ENCODE data around the gene RABL3. TPM values are rescaled to one million over a fixed set of nuclear protein-coding genes. Genes with fewer than 3 reads are reported as not detected.
"Not testable (repeated sequence)": the region's sequence is repeated elsewhere in the genome, so short reads cannot be mapped to it uniquely, and the experiment has no call there.

The RABL3 gene
- total RNA-seq, 4 donors from 2014 or later = 9.3 to 14.8 (median 12.6) TPM

DNA sequence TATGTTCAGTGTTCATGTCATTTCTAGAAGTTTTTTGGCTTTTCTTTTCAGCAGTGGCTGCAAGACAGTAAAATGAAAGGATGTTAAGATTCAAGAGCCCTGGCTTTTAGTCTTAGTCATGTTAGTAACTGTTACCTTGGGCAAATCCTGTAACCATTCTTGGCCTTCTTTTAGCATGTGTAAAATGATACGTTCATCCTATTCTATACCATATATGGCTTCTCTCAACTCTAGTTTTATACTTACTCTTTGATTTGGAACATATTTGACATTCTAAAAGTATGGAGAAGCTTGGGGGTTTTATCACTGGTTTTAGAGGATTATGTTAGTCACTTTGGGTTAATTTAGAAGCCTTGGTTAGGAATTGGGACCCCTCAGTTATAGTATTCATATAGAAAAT, 20.3 kb upstream of the RABL3 start:
- Histone ChIP-seq H3K4me3 (no peak overlapping the region), H3K27ac (no peak overlapping the region), H3K27me3 (no peaks in the 10 kb centered on the region), H3K4me1 (peaks cover 3% of the 10 kb centered on the region), H3K9me3 (no peaks in the 10 kb centered on the region), H3K36me3 (no peaks in the 10 kb centered on the region)
- 88% methylated on average over 1 of the region's 1 CpG for WGBS
- no peak for TF ChIP-seq POLR2A (IDR thresholded peaks at IDR 0.05)
- no peak for TF ChIP-seq POLR2AphosphoS5 (IDR thresholded peaks at IDR 0.05)
- TF ChIP-seq, protein P1, sequence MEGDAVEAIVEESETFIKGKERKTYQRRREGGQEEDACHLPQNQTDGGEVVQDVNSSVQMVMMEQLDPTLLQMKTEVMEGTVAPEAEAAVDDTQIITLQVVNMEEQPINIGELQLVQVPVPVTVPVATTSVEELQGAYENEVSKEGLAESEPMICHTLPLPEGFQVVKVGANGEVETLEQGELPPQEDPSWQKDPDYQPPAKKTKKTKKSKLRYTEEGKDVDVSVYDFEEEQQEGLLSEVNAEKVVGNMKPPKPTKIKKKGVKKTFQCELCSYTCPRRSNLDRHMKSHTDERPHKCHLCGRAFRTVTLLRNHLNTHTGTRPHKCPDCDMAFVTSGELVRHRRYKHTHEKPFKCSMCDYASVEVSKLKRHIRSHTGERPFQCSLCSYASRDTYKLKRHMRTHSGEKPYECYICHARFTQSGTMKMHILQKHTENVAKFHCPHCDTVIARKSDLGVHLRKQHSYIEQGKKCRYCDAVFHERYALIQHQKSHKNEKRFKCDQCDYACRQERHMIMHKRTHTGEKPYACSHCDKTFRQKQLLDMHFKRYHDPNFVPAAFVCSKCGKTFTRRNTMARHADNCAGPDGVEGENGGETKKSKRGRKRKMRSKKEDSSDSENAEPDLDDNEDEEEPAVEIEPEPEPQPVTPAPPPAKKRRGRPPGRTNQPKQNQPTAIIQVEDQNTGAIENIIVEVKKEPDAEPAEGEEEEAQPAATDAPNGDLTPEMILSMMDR (IDR thresholded peaks at IDR 0.05) = no peak
- TF ChIP-seq EP300 (IDR thresholded peaks at IDR 0.05) = no peak
- no peak for DNase-seq (ENCODE audit: low spot score in 2 of 2)

DNA sequence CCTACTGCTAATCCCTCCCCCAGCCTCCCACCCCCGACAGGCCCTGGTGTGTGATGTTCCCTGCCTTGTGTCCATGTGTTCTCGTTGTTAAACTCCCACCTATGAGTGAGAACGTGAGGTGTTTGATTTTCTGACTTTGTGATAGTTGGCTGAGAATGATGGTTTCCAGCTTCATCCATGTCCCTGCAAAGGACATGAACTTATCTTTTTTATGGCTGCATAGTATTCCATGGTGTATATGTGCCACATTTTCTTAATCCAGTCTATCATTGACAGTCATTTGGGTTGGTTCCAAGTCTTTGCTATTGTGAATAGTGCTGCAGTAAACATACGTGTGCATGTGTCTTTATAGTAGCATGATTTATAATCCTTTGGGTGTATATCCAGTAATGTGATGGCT, 16.2 kb upstream of the RABL3 start:
- not testable (repeated sequence) for H3K4me1 ChIP-seq; DNase-seq (ENCODE audit: low spot score in 2 of 2)
- 96% methylated on average over 4 of the region's 4 CpGs for WGBS

DNA sequence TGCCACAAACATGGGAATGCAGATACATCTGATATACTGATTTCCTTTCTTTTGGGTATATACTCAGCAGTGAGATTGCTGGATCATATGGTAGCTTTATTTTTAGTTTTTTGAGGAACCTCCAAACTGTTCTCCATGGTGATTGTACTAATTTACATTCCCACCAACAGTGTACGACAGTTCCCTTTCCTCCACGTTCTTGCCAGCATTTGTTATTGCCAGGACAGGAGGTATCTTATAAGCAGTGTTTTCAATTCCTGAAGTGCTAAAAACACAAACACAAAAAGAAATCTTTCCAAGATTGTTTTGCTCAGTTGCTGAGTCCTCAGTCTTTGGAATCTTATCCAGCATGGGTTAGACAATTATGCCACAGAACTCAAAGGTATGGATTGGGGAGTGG, 13.7 kb upstream of the RABL3 start:
- WGBS = 85% methylated on average over 2 of the region's 2 CpGs

More for the DNA sequence above, 16.2 kb upstream of the RABL3 start:
- H3K27me3 ChIP-seq, H3K27ac ChIP-seq, H3K9me3 ChIP-seq, H3K4me3 ChIP-seq, H3K36me3 ChIP-seq: not testable (repeated sequence)

DNA sequence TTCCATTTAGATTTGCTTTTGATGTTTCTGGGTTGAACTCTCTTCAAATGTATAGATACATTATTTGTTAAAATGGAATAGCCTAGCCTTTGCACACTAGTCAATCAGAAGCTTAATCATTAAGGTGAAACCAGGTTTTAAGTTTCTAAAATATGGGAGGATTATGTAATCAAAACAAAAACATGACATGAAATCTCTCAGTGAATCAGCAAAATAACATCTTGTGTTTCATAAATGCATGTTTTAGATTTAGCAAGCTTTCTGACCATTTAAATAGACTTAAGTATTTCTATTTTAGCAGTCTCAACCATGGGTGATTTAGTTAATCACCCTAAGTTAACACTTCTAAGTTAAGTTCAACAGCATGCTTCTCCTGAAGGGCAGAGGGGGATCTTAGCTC, 11.5 kb upstream of the RABL3 start:
- no peak for DNase-seq (ENCODE audit: low spot score in 2 of 2)
- H3K36me3 ChIP-seq = peaks cover 10% of the 10 kb centered on the region
- H3K9me3 ChIP-seq = no peaks in the 10 kb centered on the region
- no peak overlapping the region for H3K4me3 ChIP-seq
- no peaks in the 10 kb centered on the region for H3K4me1 ChIP-seq
- no peak overlapping the region for H3K27ac ChIP-seq
- no peaks in the 10 kb centered on the region for H3K27me3 ChIP-seq
- TF ChIP-seq POLR2A (IDR thresholded peaks at IDR 0.05) = no peak
- no peak for TF ChIP-seq POLR2AphosphoS5 (IDR thresholded peaks at IDR 0.05)
- TF ChIP-seq, protein P1 (IDR thresholded peaks at IDR 0.05) = no peak
- no peak for TF ChIP-seq EP300 (IDR thresholded peaks at IDR 0.05)

More for the DNA sequence above, 13.7 kb upstream of the RABL3 start:
- DNase-seq (ENCODE audit: low spot score in 2 of 2) = no peak
- Histone ChIP-seq H3K36me3 (peaks cover 10% of the 10 kb centered on the region), H3K4me1 (no peaks in the 10 kb centered on the region), H3K9me3 (no peaks in the 10 kb centered on the region), H3K27ac (no peak overlapping the region), H3K4me3 (no peak overlapping the region), H3K27me3 (no peaks in the 10 kb centered on the region)
- no peak for TF ChIP-seq POLR2AphosphoS5 (IDR thresholded peaks at IDR 0.05)
- TF ChIP-seq EP300 (IDR thresholded peaks at IDR 0.05) = no peak
- TF ChIP-seq, protein P1 (IDR thresholded peaks at IDR 0.05) = no peak
- no peak for TF ChIP-seq POLR2A (IDR thresholded peaks at IDR 0.05)

DNA sequence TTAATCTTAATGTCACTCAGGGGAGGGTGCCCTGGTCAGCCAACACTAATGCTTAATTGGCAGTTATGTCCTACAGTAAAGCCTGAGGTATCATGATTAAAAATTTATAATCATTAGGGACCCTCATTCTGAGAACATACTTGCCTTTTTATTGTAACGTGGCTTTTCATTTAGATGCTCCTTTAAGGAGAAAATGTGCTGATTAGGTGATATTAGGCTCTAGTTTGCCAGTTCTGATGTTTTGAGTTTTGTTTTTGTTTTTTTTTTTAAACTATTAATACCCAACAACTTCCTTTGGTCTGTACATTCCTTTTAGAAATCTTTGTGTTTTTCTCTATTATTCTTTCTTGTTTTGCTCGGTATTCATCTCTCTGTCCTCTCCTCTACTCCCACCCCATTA, 10.5 kb upstream of the RABL3 start:
- WGBS = 98% methylated on average over 2 of the region's 2 CpGs
- no peak overlapping the region for H3K27ac ChIP-seq
- no peak for DNase-seq (ENCODE audit: low spot score in 2 of 2)

More for the DNA sequence above, 10.5 kb upstream of the RABL3 start:
- Histone ChIP-seq H3K4me3 (no peak overlapping the region), H3K4me1 (no peaks in the 10 kb centered on the region), H3K9me3 (no peaks in the 10 kb centered on the region), H3K36me3 (peaks cover 10% of the 10 kb centered on the region), H3K27me3 (no peaks in the 10 kb centered on the region)
- TF ChIP-seq POLR2AphosphoS5 (IDR thresholded peaks at IDR 0.05) (no peak), POLR2A (IDR thresholded peaks at IDR 0.05) (no peak), EP300 (IDR thresholded peaks at IDR 0.05) (no peak)
- TF ChIP-seq, protein P1 (IDR thresholded peaks at IDR 0.05) = no peak
